Measurements from ENCODE around the gene ANKRD35.
"Not testable (repeated sequence)": the region's sequence is repeated elsewhere in the genome, so short reads cannot be mapped to it uniquely, and the experiment has no call there.

ANKRD35 gene

GRCh38 chr1:145828367-145829026 is 57.2 kb downstream of the ANKRD35 start:
- DNase-seq (ENCODE audit: extremely low read depth, low read depth) = no peak
- TF ChIP-seq CTCF (IDR thresholded peaks at IDR 0.05; ENCODE audit: low read depth, low read length) = no peak

GRCh38 chr1:145827966-145828365 is 57.7 kb downstream of the ANKRD35 start:
- TF ChIP-seq CTCF (IDR thresholded peaks at IDR 0.05; ENCODE audit: low read depth, low read length) = no peak
- DNase-seq (ENCODE audit: extremely low read depth, low read depth) = no peak

GRCh38 chr1:145826030-145826429 is 59.6 kb downstream of the ANKRD35 start:
- no peak for DNase-seq (ENCODE audit: extremely low read depth, low read depth)
- no peak for TF ChIP-seq CTCF (IDR thresholded peaks at IDR 0.05; ENCODE audit: low read depth, low read length)

- no peak for DNase-seq (ENCODE audit: extremely low read depth, low read depth)
- no peak for TF ChIP-seq CTCF (IDR thresholded peaks at IDR 0.05; ENCODE audit: low read depth, low read length)
These were observed 61.2 kb downstream of the ANKRD35 start for GRCh38 chr1:145824499-145824842.

GRCh38 chr1:145823565-145824498 is 61.8 kb downstream of the ANKRD35 start, which contains the start of the genes POLR3C and RNF115:
Gene POLR3C (plus strand): TSS chr1:145824200. CDS start chr1:145825777, 1,577 bp downstream.
Gene RNF115 (minus strand): TSS chr1:145824095. CDS start chr1:145823873, 222 bp downstream.
- TF ChIP-seq CTCF (IDR thresholded peaks at IDR 0.05; ENCODE audit: low read depth, low read length) = no peak
- DNase-seq (ENCODE audit: extremely low read depth, low read depth) = peak; percentile 78

GRCh38 chr1:145822779-145823331 is 62.8 kb downstream of the ANKRD35 start:
- not testable (repeated sequence) for DNase-seq (ENCODE audit: extremely low read depth, low read depth)

- DNase-seq (ENCODE audit: extremely low read depth, low read depth) = not testable (repeated sequence)
These were observed 67.6 kb downstream of the ANKRD35 start for GRCh38 chr1:145818095-145818494.

All from AG09319 (cell line).